Muscle of arm (tissue), 14 donors: ENCODE measurements around the gene ACTR8. TPM values are rescaled to one million over a fixed set of nuclear protein-coding genes. Genes with fewer than 3 reads are reported as not detected.
"Not testable (repeated sequence)": the region's sequence is repeated elsewhere in the genome, so short reads cannot be mapped to it uniquely, and the experiment has no call there.

Experiments used
- DNase-seq: peaks from one replicate; pipeline ENCODE4 v3.0.0-alpha.2; 2013
- long read RNA-seq, 11 donors: transcript quantifications; one replicate each; lab custom pipeline, GENCODE V29; 2026
- polyA plus RNA-seq, 12 donors: library from polyadenylated mRNA; unstranded; fragments of 120-200 nt; gene quantifications; one replicate each; pipeline ENCODE4 v1.2.1, GENCODE V29; 2013; ENCODE audit not compliant: insufficient read length in 12 of 12

Gene ACTR8, protein sequence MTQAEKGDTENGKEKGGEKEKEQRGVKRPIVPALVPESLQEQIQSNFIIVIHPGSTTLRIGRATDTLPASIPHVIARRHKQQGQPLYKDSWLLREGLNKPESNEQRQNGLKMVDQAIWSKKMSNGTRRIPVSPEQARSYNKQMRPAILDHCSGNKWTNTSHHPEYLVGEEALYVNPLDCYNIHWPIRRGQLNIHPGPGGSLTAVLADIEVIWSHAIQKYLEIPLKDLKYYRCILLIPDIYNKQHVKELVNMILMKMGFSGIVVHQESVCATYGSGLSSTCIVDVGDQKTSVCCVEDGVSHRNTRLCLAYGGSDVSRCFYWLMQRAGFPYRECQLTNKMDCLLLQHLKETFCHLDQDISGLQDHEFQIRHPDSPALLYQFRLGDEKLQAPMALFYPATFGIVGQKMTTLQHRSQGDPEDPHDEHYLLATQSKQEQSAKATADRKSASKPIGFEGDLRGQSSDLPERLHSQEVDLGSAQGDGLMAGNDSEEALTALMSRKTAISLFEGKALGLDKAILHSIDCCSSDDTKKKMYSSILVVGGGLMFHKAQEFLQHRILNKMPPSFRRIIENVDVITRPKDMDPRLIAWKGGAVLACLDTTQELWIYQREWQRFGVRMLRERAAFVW
- 10 to 100 TPM in 11 of 12 donors, not detected in 1; 17.9 to 30.3 (median 25.1) TPM for polyA plus RNA-seq
- long read RNA-seq, donor 1, partial matches to known transcripts: 7 of 10 reads
- long read RNA-seq, donor 1, other reads (novel, unspliced or antisense): 0 of 10 reads
- long read RNA-seq, donor 2: 0 reads
- long read RNA-seq, donor 3, partial matches to known transcripts: 0 of 1 reads
- long read RNA-seq, donor 3, other reads (novel, unspliced or antisense): 0 of 1 reads
- long read RNA-seq, donor 4, partial matches to known transcripts: 0 of 4 reads
- long read RNA-seq, donor 4, other reads (novel, unspliced or antisense): 0 of 4 reads
- long read RNA-seq, donor 5, partial matches to known transcripts: 0 of 3 reads
- long read RNA-seq, donor 5, other reads (novel, unspliced or antisense): 0 of 3 reads
- long read RNA-seq, donor 6, partial matches to known transcripts: 0 of 2 reads
- long read RNA-seq, donor 6, other reads (novel, unspliced or antisense): 0 of 2 reads
- long read RNA-seq, donor 7, partial matches to known transcripts: 0 of 1 reads
- long read RNA-seq, donor 7, other reads (novel, unspliced or antisense): 0 of 1 reads
- long read RNA-seq, donor 8, partial matches to known transcripts: 0 of 3 reads
- long read RNA-seq, donor 8, other reads (novel, unspliced or antisense): 0 of 3 reads
- long read RNA-seq, donor 9, partial matches to known transcripts: 0 of 1 reads
- long read RNA-seq, donor 9, other reads (novel, unspliced or antisense): 0 of 1 reads
- long read RNA-seq, donor 10, partial matches to known transcripts: 0 of 6 reads
- long read RNA-seq, donor 10, other reads (novel, unspliced or antisense): 0 of 6 reads
- long read RNA-seq, donor 11, partial matches to known transcripts: 0 of 1 reads
- long read RNA-seq, donor 11, other reads (novel, unspliced or antisense): 0 of 1 reads

DNA sequence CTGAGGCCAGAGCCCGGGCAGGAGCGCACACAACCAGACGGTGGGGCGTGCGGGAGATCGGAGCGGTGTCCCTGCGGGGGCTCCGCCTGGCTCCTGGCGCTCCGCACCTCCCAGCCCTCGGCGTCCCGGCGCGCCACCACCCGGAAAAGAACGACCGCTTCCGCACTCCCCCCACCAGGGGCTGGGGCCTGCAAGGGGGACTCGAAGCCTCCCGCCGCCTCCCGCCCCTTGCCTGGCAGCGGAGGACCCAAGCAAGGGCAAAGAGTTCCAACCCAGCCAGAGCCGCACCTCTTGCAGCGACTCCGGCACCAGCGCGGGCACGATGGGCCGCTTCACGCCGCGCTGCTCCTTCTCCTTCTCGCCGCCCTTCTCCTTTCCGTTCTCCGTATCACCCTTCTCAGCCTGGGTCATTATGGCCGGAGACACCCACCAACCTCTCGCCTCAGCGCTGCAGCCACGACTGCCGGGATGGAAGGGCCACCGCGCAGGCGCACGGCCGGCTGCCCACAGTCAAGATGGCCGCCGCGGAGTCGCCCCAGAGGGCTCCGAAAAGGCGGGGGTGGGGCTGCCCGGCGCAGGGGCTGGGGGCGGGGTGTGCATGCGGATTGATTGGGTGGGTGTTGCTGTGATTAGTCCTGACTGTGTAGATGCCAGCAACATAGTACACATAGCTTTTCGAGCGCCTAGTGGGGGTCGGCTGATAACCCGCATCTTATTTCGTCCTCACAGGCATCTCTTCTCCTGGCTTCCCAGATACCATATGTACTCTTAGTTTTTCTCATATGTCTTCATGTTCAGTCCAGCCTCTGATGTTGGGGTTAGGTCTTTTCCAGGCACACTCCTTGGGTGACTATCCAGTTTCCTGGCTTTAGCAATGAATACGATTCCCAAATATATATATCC, at the start of gene ACTR8:
Gene ACTR8 (minus strand): TSS at position 462 of the 903 bp plus-strand sequence. CDS start 51 bp downstream, at position 411.
- peak; percentile 91 for DNase-seq

DNA sequence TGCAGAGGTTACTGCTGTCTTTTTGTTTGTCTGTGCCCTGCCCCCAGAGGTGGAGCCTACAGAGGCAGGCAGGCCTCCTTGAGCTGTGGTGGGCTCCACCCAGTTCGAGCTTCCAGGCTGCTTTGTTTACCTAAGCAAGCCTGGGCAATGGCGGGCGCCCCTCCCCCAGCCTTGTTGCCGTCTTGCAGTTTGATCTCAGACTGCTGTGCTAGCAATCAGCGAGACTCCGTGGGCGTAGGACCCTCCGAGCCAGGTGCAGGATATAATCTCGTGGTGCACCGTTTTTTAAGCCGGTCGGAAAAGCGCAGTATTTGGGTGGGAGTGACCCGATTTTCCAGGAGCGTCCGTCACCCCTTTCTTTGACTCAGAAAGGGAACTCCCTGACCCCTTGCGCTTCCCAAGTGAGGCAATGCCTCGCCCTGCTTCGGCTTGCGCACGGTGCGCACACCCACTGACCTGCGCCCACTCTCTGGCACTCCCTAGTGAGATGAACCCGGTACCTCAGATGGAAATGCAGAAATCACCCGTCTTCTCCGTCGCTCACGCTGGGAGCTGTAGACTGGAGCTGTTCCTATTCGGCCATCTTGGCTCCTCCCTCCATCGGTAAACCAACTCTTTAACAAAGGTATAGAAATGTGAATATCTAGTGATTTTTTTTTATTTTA, 45.4 kb upstream of the ACTR8 start:
- DNase-seq: not testable (repeated sequence)

DNA sequence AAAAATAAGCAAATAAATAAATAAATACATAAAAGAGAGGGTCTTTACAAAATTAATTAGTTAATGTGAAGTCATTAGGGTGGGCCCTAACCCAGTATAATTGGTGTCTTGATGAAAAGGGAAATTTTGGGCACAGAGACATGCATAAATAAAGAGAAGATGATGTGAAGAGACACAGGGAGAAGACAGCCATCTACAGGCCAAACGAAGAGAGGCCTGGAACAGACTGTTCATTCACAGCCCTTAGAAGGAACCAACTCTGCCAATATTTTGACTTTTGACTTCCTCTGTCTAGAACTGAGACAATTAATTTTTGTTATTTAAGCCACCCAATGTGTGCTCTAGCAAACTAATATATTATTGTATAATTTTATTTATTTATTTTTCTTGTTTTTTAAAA, 39.3 kb upstream of the ACTR8 start:
- no peak for DNase-seq

DNA sequence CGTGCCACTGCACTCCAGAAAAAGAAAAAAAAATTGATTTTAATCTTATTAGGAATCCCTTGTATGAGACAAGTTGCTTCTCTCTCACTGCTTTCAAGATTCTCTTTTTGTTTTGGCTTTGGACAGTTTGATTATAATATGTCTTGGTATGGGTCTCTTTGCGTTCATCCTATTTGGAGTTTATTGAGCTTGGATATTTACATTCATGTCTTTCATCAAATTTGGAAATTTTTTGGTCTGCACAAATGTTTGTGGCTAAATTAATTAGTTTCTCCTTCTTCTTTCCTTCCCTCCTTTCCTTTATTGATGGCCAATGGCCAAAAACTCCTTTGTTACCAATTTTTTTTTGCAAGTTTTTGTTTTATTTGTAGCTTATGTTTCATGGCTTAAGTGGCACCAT, 37.8 kb upstream of the ACTR8 start:
- no peak for DNase-seq

DNA sequence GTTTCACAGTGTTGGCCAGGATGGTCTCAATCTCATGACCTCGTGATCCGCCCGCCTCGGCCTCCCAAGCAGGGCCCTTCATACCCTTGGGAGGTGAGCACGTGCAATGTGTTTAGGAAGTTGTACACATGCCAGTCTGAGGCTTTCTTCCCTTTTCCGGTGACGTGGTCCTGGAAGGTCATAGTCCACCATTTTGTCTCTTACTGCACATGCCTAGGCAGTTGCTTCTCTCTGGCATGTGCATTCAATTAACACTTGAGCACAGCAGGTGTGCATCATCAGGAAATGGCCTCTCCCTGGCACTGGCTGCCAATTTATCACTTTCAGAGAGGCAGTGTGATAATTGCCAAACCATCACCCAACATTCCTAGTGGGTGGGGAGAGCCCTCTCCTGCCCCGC, 31.4 kb upstream of the ACTR8 start:
- no peak for DNase-seq

DNA sequence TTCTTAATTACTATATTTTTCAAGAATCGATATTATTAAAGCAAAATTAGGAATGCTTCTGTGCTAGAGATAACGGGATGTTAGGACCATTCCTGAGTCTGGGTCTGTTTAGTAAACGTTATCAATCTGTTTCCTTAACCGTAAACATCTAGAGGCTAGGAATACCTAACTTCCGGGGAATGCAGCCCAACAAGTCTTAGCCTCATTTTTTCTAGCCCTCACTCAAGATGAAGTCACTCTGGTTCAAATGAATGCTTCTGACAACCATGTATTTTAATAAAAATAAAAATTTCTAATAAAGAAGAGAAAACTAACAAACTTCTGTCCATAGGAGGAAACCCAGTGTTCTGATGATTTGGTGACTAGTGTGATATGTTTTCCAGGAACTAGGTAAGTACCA, 20.8 kb upstream of the ACTR8 start:
- no peak for DNase-seq

DNA sequence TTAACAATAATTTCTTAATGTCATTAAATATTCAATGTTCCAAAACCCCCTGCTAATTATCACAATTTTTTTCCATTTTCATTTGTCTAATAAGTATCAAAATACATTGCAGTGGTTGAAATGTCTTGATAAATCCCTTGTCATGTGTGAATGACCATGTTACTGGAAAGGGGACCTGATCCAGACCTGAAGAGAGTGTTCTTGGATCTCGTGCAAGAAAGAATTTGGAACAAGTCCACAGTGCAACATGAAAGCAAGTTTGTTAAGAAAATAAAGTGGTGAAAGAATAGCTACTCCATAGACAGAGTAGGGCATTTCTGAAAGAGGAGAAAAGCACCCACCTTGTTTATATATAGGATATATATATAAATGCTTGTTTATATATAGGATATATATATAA, 20.1 kb upstream of the ACTR8 start:
- no peak for DNase-seq

DNA sequence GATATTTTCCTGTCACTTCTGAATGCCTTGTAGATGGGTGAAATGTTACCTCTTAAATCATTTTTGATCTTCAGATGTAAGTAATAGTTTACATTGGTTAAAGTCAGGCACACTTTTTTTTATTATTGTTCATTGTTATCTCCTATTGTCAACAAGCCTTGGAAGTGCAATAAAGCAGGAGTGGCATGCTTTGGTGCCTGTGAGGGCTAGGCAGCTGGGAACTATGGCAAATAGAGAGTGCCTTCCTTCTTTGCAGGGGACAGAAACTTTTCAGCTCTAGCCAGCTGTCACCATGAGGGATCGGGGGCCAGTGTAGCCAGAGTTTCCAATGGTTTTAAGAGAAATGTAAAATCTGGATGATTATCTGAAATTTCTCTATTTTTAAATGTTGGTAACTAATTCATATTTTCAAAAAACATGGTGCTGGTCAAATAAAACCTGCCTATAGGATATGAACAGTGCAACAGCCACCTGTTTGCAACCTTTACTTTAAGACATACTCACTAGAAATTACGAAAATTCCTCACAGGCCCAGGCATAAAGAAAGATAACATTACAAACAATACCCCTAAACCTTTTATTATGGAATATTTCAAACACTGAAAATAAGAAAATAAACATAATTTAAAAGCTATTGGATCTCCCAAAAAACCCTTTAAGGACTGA, 18.8 kb upstream of the ACTR8 start:
- no peak for DNase-seq

DNA sequence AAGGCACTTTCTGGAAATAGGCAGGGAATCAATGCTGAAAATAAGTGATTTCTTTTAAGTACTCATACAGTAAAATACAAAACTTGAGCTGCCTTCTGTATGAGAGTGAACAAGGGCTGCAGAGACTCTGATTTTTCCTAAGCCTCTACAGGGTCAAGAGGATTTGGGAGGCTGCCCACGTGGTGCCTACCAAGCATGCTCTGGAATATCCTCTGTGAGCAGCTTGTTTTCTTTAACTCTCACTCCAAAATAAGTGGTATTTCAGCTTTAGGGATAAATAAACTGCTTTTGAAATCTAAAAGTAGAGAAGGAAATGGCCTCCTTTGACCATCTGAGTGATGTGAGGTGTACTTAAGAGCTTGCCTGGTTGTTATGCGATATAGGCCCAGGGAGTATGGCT, 17.8 kb upstream of the ACTR8 start:
- no peak for DNase-seq

DNA sequence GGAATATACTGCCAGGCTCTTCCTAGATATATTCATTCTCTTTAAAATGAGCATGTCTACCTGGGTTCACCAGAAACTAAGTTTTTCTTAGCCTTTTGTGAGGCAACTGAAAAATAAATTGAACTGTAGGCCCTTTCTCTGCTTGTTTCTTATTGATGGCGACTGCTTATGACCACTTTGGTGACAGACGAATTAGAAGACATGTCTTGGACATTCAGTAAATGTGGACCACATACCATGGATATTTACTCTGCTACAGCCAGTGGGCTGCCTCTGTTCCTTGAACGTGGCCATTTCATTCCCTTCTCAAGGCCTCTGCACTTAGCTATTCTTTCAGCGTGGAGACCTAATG, 10.3 kb upstream of the ACTR8 start:
- DNase-seq: no peak

DNA sequence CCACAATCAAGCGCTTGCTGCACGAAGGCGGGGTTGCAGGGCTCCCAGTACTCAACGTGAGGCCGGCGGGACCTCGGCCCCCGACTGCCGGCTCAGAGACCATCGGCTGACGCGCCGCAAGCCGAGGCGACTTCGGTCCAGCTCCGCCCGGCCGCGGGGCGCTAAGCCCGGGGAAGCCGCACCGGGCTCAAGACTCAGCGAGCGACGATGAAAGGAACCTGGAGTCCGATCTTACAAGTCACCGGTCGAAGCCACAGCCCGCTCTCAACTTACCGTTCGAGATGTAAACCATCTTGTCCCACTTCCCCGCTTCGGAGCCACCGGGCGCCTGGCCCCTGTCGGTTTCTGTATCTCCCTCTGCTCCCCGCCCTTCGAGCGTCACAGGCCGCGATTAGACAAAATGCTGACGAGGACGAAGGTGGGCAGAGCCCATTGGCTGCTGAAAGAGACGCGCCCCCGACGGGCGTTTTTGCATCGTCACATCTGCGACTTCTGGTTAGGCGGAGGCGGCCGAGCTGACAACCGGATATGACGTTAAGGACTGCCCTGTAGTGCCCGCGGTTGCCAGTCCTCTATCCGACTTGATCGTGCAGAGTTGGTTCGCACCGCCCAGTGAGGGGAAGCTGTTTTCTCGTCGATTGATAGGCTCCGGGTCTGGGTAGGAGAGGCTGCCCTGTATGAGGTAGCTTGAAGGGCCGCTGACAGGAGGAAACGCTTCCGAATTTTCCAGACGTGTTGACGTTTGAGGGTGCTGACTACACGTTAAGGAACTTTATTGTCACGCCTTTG, 9.7 kb upstream of the ACTR8 start, which contains the start of gene SELENOK:
Gene SELENOK (minus strand): TSS at position 363 of the 789 bp plus-strand sequence.
- DNase-seq: peak; percentile 98

DNA sequence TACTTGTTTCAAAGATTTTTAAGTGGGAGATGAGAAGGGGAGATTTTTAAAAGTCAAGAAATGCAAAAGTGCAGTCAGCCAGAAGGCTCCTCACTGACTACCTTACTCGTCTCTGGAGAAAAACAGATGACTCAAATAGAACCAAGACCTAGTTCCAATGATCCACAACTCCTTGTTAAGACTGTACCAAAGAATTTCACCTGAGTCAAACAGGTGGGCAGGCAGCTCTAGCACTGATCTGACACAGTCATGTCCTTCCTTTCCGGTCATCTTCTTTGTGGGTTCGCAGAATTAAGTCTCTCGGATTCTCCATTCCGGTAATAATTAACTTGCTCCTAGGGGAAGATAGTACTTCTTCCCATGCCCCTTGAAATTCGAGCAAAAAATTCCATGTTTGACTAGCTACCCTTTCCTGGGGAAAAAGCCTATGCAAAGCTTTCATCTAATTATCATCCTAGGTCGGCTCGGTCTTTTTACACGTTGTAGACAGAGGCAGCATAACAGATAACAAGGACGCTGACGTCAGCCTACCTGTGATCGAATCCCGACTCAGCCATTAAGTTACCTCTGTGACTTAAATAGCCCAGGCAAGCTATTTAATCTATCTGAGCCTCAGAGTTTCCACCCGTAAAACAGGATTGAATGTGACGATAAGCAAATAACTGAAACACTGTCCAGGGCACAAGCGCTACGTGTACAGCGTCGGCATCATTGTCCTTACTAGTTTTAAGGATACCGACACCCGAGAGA, 8.9 kb upstream of the ACTR8 start:
- DNase-seq: peak; percentile 25

DNA sequence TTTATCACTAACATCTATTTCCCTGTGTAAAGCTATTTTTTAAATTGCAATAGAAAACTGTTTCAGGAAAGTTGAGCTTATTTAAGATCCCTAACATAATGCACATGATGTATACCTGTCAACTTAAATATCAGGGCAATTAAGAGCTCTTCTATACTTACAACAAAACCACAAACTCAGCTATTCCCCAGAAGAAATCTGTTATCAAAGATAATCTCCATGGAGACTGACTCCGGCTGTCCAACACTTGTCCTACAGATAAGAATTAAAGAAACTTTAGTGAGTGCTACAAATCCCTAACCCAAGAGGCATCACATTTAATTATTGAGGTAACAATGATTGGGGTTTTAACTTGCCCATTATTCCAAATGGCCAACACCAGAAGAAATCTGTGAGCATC, 6.3 kb upstream of the ACTR8 start:
- DNase-seq: no peak

DNA sequence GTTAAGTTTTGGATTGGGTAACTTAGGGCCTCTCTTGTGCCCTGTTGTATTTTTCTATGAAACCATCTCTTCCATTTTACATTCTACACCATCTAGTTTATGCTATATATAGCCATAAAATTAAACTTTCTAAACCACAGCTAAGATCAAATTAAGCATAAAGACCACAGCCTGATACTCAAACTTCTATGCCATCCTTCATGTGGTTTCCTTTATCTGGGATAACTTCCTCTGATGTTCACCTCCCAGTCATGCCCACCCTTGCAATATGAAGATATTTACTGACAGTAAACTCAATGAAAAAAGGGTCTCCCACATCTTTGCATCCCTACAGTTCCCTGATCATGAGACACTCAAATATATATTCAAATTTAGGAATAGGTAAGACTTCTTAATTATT, 5.5 kb upstream of the ACTR8 start:
- DNase-seq: no peak

DNA sequence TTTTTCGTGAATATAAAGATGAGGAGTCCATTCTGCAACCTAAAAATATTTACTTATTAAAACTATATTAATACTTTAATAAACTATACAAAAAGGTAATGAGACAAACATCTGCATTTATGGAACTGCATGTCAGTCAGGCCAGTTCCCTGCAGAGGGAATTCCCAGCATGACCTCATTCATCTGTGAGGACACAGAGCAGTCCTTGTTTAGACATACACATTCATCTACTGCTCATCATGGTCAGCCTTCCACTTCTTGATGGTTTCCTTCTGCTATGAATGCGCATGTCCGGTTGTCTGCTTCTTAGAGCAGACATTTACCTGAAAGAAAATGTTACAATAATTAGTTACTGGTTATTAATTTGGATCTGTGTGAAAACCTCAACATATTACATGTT, 3.3 kb upstream of the ACTR8 start:
- no peak for DNase-seq

DNA sequence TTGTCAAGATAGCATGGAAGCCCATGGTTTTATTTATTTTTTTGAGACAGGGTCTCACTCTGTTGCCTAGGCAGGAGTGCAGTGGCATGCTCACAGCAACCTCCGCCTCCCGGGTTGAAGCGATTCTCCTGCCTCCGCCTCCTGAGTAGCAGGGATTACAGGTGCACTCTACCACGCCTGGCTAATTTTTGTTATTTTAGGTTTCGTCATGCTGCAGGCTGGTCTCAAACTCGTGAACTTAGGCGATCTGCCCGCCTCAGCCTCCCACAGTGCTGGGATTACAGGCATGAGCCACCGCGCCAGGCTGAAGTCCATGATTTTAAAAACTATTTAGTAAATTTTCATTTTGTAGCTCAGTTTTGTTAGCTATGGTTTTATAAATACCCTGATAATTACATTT, 2.7 kb upstream of the ACTR8 start:
- DNase-seq: no peak

DNA sequence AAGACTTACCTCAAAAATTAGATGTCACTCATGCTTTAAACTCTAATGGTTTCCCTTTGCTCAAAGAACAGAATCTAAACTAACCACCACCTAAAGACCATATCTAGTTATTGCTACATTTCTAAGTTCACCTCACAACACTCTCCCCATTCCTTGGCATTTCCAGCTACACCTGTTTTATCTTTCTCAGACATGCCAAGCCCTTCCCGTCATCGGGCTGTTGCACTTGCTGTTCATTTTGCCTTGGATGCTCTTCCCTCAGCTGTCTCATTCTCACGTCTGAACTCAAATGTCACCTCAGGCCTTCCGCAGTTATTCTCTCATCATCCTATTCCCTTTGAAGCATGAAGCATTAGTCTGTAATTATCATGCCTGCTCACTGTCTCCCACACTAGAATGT, 1.1 kb upstream of the ACTR8 start:
- DNase-seq: no peak
